GM04504 (cell line): ENCODE results near the gene PSMD9.
"Not testable (repeated sequence)": the region's sequence is repeated elsewhere in the genome, so short reads cannot be mapped to it uniquely, and the experiment has no call there.

ENCODE experiments used
- DNase-seq: peaks from one replicate; pipeline ENCODE4 v3.0.0-alpha.2; 2012; ENCODE audit warnings: low read depth

Gene PSMD9

DNA sequence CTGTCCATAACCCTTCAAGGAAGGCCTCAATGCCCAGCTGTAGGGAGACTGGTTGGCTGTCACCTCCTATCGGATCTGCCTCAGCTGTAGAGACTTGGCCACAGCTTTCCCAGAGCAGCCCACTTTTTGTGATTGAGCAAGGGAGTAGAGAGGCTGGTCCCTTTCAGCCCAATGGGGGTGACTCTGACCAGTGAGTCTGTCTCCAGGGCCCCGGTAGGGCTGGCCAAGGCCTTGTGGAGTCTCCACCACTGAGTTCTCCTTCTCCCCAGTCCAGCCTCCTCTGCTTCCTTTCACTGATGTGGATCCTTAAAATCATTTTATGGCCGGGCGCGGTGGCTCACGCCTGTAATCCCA is 15.4 kb upstream of the PSMD9 start:
- no peak for DNase-seq

DNA sequence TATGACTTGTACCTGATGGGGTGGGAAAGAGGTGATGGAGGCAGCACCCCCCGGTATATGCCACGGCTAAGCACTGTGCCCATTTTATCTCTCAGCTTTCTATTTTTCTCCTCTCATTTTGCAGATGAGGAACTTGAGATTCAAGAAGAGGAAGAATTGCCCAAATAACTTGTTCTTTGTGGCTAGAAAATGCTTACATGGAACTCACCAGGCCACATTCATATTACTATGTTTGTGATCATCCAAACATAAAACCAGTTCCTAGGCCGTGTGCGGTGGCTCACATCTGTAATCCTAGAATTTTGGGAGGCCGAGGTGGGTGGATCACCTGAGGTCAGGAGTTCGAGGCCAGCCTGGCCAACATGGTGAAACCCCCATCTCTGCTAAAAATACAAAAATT is 14.5 kb upstream of the PSMD9 start:
- DNase-seq, result no peak

DNA sequence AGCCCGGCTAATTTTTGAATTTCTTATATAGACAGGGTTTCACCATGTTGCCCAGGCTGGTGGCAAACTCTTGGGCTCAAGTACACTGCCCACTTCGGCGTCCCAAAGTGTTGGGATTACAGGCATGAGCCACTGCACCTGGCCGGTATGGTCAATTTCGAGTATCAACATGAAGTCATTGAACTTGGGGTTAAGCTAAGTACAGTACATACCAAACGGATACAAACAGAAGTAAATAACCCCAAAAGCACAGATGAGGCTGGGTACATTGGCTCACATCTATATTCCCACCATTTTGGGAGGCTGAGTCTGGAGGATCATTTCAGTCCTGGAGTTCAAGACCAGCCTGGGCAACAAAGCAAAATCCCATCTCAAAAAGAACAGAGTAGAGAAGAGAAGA is 13.0 kb upstream of the PSMD9 start:
- DNase-seq, result no peak

DNA sequence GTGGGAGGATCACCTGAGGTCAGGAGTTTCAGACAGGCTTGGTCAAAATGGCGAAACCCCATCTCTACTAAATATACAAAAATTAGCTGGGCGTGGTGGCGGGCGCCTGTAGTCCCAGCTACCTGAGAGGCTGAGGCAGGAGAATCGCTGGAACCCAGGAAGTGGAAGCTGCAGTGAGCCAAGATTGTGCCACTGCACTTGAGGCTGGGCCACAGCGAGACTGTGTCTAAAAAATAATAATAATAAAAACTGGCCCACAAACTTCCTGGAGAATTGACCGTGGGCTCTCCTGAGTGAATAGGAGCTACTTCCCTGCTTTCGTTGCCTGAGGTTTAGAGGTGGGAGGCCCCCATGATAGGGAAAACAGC is 12.5 kb upstream of the PSMD9 start:
- DNase-seq, result not testable (repeated sequence)

DNA sequence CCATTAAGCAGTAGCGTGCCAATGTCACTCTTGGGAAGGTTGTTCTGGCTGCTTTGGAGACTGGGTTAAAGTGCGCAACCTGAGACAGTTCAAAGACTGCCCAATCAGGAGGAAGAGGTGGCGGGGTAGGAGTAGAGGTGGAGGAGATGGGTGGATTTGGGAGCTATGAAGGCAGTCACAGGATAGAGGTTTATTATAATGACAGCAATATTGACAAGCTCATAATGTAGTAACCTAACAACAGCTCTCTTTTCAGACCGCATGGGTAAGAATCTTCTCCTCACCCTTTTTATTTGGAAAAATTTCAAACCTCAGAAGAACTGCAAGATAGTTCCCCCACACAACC is 5.3 kb upstream of the PSMD9 start:
- DNase-seq, result no peak

DNA sequence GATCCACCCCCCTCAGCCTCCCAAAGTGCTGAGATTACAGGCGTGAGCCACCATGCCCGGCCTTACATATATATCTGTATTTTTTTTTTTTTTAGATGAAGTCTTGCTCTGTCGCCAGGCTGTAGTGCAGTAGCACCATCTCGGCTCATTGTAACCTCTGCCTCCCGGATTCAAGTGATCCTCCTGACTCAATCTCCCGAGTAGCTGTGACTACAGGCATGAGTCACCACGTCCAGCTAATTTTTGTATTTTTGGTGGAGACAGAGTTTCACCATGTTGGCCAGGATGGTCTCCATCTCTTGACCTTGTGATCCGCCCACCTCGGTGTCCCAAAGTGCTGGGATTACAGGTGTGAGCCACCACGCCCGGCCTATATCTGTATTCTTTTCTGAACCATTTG is 3.5 kb upstream of the PSMD9 start:
- DNase-seq, result not testable (repeated sequence)

DNA sequence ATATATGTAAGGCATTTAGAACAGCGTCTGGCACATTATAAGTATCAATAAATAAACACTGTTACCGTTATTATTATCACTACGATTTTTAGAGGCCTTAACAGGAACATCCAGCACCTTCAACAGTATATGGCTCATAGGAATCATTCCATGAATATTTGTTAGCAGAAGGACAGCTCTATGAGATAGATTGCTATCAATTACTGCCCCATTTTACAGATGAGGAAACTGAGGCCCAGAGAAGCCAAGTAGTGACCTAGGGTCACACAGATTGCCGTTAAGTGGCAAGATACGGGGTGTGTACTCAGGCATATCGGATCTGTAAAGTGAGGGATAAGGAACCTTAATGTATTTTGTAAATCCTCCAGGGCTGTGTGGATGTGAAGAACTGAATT is 510 bp upstream of the PSMD9 start:
- DNase-seq, result no peak

DNA sequence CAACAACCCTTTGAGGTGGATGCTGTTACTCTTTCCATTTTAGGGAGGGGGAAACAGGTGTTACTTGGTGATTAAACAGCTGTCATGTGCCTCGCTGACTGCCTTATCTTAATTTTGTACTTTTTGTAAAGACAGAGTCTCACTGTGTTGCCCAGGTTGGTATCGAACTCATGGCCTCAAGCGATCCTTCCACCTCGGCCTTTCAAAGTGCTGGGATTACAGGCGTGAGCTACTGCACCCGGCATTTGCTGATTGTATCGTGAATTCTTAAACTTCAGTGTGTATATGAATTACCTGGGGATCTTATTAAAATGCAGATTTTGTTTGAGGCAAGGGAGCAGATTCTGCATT is 659 bp downstream of the PSMD9 start:
- DNase-seq, result no peak

DNA sequence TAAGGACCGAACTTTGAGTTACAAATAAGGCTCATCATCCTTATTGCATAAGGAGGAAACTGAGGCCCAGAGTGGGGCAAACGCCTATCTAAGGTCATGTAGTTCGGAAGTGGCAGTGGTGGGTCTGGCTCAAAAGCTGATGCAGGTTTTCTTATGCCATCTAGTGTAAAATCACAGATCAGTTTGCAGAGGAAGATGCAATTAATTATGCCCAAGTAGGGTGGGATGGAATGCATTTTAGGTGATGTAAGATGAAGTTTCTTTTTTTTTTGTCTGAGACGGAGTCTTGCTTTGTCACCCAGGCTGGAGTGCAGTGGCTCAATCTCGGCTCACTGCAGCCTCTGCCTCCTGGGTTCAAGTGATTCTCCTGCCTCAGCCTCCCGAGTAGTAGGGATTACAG is 1.1 kb downstream of the PSMD9 start:
- DNase-seq, result not testable (repeated sequence)

DNA sequence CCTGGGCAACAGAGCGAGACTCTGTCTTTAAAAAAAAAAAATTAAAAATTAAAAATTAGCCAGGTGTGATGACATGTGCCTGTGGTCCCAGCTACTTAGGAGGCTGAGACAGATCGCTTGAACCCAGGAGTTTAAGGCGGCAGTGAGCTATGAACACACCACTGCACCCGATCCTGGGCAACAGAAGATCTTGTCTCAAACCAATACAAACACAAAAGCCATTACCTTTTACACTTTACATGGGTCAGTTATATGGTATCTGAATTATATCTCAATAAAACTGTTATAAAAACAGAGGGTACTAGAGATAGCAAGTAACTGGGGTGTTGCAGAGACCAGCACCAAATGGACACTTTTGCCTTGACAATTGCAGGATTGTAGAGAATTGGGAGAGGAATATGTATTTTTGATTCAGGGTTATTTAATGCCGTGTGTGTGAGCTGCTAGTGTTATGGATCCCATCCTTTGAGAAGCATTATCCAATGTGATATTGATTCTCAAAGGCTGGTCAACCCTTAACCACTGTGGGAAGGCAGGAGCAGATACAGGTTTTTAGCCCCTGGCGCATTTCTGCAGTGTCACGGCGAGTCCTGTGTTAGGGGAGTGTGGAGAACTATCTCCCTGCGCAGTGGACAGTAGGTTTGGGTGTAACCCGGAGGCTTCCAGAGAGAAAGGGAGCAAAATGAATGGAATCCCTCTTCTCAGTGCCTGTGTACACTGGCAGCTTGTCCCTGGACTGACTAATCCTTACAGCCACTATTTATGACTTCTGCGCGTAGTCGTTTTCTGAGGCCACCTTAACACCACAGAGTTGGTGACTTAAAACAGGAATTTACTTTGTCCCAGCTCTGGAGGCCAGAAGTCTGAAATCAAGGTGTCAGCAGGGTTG is 4.3 kb downstream of the PSMD9 start:
- DNase-seq, result no peak

DNA sequence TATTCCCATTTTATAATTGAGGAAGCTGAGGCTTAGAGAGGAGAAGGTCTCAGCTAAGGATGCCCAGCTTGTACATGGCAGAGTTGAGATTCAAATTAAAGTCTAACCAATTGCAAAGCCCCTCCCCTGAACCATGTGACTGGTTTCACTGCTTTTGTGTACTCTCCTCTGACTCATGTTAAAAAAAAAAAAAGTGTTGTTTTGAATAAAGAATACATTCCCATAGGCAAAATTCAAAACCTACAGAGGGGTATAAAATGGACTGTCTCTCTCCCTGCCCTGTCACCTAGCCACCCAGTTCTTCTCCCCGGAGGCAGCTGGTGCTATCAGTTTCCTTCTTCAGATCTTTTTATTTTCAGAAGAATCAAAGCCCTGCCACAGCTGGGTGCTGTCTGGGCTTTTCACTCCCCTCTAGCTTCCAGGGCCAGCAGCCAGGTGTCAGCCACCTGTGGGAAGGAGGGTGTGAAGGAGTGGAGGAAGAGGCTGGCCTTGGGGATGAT is 5.4 kb downstream of the PSMD9 start:
- DNase-seq, result no peak

DNA sequence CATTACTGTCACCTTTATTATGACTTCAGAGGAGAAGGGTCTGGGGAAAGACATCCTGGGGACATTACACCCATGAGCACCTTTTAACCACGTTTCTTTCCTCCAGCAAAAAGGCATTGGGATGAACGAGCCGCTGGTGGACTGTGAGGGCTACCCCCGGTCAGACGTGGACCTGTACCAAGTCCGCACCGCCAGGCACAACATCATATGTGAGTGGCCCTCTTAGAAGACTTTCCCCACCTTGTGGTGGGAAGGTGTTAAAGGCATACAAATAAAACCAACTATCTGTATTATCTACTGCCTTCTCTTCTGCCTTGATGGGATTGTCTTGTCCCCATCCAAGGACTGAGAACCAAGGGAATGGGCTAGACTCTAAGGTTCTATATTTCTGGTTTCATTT is 6.0 kb downstream of the PSMD9 start:
- DNase-seq, result no peak

DNA sequence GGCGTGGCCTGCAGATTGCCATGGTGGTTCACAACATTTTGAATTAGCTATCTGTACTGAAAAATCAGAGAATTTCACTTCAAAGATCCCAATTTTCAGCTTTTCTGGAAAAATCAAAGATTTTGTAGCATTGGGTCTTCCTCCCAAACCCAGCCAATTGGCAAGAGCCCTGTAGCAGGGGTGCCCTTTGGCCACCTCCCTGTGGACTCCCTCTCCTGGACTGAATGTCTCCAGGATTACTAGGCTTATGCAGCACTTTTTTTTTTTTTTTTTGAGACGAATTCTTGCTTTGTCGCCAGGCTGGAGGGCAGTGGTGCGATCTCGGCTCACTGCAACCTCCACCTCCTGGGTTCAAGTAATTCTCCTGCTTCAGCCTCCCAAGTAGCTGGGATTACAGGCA is 9.7 kb downstream of the PSMD9 start:
- DNase-seq, result no peak

DNA sequence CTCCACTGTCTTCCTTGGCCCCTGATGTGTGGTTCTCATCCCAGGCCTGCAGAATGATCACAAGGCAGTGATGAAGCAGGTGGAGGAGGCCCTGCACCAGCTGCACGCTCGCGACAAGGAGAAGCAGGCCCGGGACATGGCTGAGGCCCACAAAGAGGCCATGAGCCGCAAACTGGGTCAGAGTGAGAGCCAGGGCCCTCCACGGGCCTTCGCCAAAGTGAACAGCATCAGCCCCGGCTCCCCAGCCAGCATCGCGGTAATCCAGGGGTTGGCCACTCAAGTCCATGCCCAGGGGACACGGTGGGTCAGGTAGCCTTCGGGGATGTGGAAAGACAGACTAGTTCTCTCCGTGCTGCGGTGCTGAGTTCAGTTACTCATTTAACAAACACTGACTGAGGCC is 11.0 kb downstream of the PSMD9 start:
- no peak for DNase-seq

DNA sequence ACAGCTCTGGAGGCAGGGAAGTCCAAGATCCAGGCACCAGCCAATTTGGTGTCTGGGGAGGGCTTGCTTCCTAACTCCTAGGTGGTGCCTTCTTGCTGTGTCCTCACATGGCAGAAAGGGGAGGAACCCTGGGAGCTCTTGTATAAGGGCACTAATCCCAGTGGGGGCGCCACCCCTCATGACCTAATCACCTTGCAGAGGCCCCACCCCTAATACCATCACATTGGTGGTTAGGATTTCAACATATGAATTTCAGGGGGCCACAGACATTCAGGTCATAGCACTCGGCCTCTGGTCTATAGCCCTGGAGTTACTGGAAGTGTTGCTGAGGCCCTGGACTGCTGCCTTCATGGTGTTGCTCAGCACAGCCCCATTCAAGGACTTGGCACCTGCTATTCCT is 14.6 kb downstream of the PSMD9 start:
- no peak for DNase-seq

DNA sequence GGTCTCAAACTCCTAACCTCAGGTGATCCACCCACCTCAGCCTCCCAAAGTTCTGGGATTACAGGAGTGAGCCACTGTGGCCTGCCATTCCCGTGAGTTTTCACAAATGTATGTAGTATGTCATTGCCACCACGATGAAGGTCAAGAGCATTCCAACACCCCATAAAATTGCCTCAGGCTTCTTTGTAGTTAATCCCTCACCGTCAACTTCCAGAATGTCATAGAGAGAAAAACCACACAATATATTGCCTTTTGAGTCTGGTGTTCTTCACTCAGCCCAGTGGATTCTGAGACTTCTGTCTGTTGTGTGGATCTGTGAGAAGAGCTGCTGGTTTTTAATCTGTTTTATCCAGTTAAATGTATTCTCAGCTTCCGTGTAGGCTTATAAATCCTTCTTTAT is 17.2 kb downstream of the PSMD9 start:
- no peak for DNase-seq

DNA sequence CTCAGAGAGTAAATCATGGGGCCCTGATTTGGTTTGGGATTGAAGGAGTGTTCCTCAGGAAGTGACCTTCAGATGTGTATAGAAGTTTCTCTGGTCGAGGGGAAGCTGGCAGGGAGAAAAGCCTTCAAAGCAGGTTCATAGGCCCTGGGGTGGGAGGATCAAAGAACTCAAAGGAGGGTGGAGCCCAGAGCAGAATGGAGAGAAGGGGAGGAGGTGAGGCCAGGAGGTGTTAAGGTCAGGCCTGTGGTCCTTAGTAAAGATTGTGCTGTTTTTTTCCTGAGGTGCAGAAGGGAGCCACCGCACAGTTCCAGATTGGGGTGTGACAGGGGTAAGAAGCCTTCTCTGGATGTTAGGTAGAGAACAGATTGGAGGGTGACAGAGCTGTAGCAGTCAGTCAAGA is 20.1 kb downstream of the PSMD9 start:
- no peak for DNase-seq

DNA sequence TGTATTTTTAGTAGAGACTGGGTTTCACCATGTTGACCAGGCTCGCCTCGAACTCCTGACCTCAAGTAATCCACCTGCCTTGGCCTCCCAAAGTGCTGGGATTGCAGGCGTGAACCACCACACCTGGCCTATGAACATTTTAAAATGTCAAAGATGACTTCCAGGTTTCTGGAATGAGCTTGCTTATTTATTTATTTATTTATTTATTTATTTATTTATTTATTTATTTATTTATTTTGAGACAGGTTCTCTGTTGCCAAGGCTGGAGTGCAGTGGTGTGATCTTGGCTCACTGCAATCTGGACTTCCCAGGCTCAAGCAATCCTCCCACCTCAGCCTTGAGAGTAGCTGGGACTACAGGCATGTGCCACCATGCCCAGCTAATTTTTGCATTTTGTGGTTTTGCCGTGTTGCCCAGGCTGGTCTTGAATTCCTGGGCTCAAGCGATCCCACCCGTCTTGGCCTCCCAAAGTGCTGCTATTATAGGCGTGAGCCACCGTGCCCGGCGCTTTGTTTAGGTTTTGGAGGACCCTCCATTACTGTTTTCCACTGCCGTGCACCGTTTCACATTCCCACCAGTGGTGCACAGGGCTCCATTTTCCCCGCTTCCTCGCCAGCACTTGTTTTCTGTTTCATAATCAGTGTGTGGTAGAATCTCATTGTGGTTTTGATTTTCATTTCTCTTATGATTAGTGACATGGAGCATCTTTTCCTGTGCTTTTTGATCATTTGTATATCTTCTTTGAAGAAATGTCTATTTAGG is 23.4 kb downstream of the PSMD9 start:
- no peak for DNase-seq

DNA sequence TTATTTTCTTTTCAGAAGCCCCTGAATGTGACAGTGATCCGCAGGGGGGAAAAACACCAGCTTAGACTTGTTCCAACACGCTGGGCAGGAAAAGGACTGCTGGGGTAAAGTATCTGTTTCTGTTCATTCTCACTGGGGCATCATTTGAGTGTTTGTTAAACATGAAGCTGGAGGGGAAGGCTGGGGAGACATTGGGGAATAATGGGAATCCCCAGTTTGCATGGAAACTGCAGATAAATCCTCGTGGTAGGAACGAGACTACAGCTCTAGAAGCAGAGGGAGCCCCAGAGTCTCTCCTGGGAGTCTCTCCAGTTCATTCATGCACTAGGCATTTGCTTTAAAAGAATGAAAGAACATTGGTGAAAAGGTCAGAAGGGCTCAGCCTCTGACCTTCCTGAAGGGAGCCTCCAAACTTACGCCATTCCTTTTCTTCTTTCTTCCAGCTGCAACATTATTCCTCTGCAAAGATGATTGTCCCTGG is 27.3 kb downstream of the PSMD9 start:
- no peak for DNase-seq

DNA sequence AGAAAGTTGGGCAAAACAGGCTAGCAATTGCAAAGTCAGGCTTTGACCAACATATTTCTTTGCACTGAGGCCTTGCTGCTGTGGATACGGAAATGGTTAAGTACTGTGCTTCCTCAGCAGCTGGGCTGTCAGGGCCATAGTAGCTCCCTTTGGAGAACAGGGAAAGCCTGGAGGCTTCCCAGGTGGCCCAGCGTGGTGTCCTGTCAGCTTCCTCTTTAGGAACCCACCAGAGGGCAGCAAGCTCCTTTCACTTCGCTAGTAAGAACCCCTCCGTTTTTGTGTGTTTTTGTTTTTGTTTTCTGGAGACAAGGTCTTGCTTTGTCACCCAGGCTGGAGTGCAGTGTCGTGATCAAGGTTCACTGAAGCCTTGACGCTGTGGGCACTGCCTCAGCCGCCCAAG is 28.1 kb downstream of the PSMD9 start:
- no peak for DNase-seq

DNA sequence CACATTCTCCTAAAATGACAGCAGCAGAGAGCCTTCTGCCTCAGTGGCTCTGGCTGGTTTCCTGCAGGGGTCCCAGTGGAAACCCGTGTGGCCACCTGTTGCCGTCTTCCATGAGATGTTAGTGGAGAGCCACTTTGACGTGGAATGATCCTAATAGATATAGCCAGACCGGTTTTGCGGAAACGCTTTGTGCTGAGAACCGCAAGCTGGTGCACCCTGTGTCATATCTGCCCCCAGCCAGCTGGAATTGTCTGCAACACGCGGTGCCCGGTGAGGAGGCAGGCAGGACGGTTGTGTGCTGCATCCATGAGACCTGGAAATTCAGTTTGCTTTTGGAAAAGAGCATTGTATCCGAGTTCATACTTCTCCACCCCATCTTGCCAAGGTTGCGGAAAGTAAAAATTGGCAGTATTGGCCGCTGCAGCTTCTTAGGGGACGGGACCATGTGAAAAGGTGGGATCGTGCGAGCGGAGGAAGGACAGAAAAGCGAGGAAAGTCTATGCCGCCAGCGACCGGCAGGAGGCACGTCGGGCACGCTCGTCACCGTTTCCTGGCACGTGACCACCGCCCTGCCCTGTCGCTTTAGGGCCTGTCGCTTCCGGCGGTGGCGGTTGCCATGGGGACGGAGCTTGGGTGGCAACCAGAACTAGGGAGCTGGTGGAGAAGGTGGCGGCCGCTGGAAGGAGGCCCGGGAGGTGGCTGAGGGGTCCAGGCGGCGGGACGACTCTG is 29.5 kb downstream of the PSMD9 start, which contains the start of gene CFAP251:
Gene CFAP251 (plus strand): TSS at position 643 of the 729 bp plus-strand sequence. CDS start 2,714 bp downstream, outside the sequence.
- DNase-seq, result peak; percentile 52

DNA sequence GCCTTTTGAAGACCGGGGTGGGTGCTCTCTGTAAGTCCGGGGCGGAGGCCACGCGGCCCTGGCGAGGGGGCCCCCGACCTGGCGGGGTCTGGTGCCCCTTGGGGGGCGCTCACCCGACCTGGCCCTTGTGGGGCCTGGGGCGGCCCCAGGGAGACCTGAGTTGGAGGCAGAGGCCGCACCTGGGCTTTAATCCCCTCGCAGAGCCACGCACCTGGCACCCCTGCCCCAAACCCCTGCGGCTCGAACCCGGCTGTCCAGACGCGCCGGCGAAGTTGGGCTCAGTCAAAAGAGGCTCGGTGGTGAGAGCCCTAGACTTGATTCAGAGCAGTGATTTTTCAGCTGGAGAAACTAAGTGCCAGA is 30.1 kb downstream of the PSMD9 start:
- no peak for DNase-seq

DNA sequence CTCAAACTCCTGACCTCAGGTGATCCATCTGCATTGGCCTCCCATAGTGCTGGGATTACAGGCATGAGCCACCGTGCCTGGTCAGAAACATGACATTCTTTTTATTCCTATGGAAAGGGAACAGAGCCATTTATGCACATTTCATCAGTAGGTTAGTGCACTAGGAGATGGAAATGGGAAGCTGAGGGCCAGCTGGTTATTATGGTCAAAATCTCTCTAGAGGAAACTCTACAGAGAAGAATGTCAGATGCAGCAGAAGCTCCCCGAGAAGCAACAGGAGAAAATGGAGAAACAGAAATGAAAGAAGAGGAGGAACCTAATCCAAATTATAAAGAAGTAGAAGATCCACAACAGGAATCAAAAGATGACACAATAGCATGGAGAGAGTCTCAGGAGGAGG is 32.5 kb downstream of the PSMD9 start:
- DNase-seq, result no peak
